GM12865 (cell line): Measurements from ENCODE around the gene ADAMTS17.

ENCODE experiments used
- DNase-seq: peaks from one replicate; pipeline ENCODE4 v3.0.0; 2010; ENCODE audit warnings: low read depth
- H3K4me3 ChIP-seq: 2 replicates; pipeline ENCODE4 v1.5.1; 2011; ENCODE audit warnings: mild to moderate bottlenecking, low read depth, low read length, control low read depth
- CTCF ChIP-seq: IDR thresholded peaks from 2 replicates; pipeline ENCODE4 v1.5.1; 2011; ENCODE audit warnings: low read length, control low read depth, low read depth, inconsistent platforms; ENCODE audit not compliant: insufficient read depth; ENCODE audit errors: missing control alignments

Gene ADAMTS17

DNA sequence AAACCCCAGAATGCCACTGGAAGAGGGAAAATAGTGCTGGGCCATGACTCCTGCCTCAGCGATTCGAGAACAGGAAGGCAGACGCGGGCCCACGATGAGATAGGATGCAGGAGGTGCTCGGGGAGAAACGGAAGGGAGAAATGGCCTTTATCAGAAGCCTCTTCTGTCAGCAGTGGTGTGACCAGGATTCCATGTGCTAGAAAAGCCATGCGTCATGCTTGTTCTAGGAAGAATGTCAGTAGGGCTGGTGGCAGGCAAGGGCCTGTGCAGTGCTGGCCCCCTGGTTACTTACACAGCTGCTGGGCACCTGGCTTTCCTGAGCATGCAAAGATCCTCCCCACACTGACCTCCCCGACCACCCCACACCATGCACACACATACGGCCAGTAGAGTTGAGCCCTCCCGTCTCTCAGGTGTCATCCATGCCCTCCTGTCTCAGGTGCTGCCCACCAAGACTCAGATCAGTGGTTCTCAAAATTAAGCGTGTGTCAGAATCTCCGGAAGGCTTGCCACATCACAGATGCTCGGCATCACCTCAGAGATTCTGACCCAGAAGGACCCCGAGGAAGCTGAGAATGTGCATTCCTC is 106.7 kb downstream of the ADAMTS17 start:
- DNase-seq: no peak
- TF ChIP-seq CTCF: no peak
- H3K4me3 ChIP-seq: no peak overlapping the region

GRCh38 chr15:100234158-100235029 is 107.4 kb downstream of the ADAMTS17 start:
- no peak overlapping the region for H3K4me3 ChIP-seq
- no peak for TF ChIP-seq CTCF
- DNase-seq: no peak

GRCh38 chr15:100230784-100231183 is 111.0 kb downstream of the ADAMTS17 start:
- TF ChIP-seq CTCF: no peak
- no peak overlapping the region for H3K4me3 ChIP-seq
- no peak for DNase-seq

DNA sequence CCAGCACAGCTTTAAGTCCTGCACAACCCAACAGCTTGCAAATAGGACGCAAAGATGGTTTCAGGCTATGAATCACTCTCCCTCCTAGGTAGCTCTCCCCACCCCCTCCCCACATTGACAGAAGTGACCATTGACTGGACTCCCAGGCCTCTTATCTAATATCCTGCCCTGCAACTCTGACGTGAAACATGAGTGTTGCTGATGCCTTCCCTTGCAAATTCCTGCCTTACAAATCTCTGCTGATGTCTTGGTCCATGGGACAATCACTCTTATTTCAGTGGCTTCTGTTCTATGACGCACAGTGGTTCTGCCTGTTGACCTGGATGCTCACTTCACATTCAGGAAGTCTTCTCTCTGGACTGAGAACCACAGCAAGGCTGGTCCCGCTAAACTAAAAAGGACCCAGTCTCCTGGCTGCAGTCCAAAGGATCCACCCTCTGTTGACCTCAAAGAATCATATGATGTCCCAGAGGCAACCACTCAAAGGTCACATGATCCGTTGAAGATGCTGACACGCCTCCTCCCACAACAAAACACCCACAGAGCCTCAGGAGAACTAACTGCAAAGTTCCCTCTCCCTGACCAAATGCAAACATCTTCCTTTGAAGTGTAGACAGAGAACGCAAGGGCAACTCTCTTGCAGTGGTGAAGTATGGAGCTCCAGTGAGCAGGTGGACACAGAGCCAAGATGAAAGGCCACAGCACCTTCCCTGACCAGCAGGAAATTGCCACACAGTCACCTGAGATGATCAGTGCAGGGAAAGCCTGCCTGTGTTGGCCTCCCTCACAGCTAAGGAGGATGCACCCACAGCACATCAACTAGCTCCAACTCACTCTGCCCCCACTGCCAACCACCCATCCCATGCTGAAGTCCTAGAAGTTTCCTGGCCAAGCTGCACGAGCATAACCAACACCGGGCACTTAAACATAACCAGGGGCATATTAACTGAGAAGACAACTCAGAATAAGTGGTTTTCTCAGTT is 112.3 kb downstream of the ADAMTS17 start:
- no peak for TF ChIP-seq CTCF
- no peak overlapping the region for H3K4me3 ChIP-seq
- DNase-seq: no peak

GRCh38 chr15:100227781-100228180 is 114.0 kb downstream of the ADAMTS17 start:
- no peak for TF ChIP-seq CTCF
- no peak overlapping the region for H3K4me3 ChIP-seq
- no peak for DNase-seq

GRCh38 chr15:100226107-100226506 is 115.7 kb downstream of the ADAMTS17 start:
- H3K4me3 ChIP-seq: no peak overlapping the region
- no peak for TF ChIP-seq CTCF
- no peak for DNase-seq
